GM23338 (cell line): ENCODE measurements around the gene TEKT2. TPM values are rescaled to one million over a fixed set of nuclear protein-coding genes. Genes with fewer than 3 reads are reported as not detected.

Source experiments
- ATAC-seq: fragments of 200-7000 bp; cut with Tn5 transposase; 3 replicates; pipeline ENCODE4 v1.9.1; 2020
- DNase-seq: peaks from one replicate; pipeline ENCODE4 v3.0.0-alpha.2; 2015; ENCODE audit warnings: low spot score
- H2AFZ ChIP-seq: fragments of 200-600 bp; sonication (generic); 2 replicates; pipeline ENCODE4 v1.8.0; 2016; ENCODE audit warnings: antibody characterized with exemption, mild to moderate bottlenecking, moderate library complexity
- H3F3A ChIP-seq: fragments of 200-600 bp; sonication (generic); replicated peaks from 2 replicates; pipeline ENCODE4 v1.8.0; 2017; ENCODE audit warnings: antibody characterized with exemption, mixed run types, low read depth
- H3K27ac ChIP-seq: fragments of 200-600 bp; sonication (generic); 2 replicates; pipeline ENCODE4 v1.6.1; 2016; ENCODE audit warnings: low read depth
- H3K27me3 ChIP-seq: fragments of 200-600 bp; sonication (generic); 2 replicates; pipeline ENCODE4 v1.8.0; 2016; ENCODE audit warnings: mild to moderate bottlenecking, mixed run types, moderate library complexity; ENCODE audit not compliant: insufficient read depth
- H3K36me3 ChIP-seq: fragments of 200-600 bp; sonication (generic); 2 replicates; pipeline ENCODE4 v1.8.0; 2016; ENCODE audit warnings: mild to moderate bottlenecking; ENCODE audit not compliant: insufficient read depth
- H3K4me1 ChIP-seq: fragments of 200-600 bp; sonication (generic); 2 replicates; pipeline ENCODE4 v1.8.0; 2016; ENCODE audit warnings: mild to moderate bottlenecking, moderate library complexity; ENCODE audit not compliant: insufficient read depth
- H3K4me2 ChIP-seq: fragments of 200-600 bp; sonication (generic); 2 replicates; pipeline ENCODE4 v1.7.1; 2017; ENCODE audit warnings: mixed run types
- H3K4me3 ChIP-seq: fragments of 200-600 bp; sonication (generic); 2 replicates; pipeline ENCODE4 v1.6.1; 2016; ENCODE audit warnings: mixed run types
- H3K79me2 ChIP-seq: fragments of 200-600 bp; sonication (generic); replicated peaks from 2 replicates; pipeline ENCODE4 v1.8.0; 2017; ENCODE audit warnings: mild to moderate bottlenecking; ENCODE audit not compliant: insufficient read depth
- H3K9me2 ChIP-seq: fragments of 200-600 bp; sonication (generic); 2 replicates; pipeline ENCODE4 v1.8.0; 2017; ENCODE audit not compliant: insufficient read depth
- H4K20me1 ChIP-seq: fragments of 200-600 bp; sonication (generic); replicated peaks from 2 replicates; pipeline ENCODE4 v1.8.0; 2017; ENCODE audit warnings: mild to moderate bottlenecking; ENCODE audit not compliant: insufficient read depth
- H3K27ac Mint-ChIP-seq: 2 replicates; pipeline ENCODE4 v1.8.0; 2020; ENCODE audit warnings: inconsistent platforms, mild to moderate bottlenecking, moderate library complexity, mixed read lengths
- H3K27me3 Mint-ChIP-seq: 3 replicates; pipeline ENCODE4 v1.8.0; 2022; ENCODE audit warnings: low read depth, mild to moderate bottlenecking, moderate library complexity, mixed read lengths, inconsistent platforms; ENCODE audit not compliant: insufficient read depth, poor library complexity
- H3K36me3 Mint-ChIP-seq: 3 replicates; pipeline ENCODE4 v1.8.0; 2021; ENCODE audit warnings: low read depth, mild to moderate bottlenecking, inconsistent platforms, moderate library complexity, mixed read lengths
- H3K4me1 Mint-ChIP-seq: 3 replicates; pipeline ENCODE4 v1.8.0; 2020; ENCODE audit warnings: mild to moderate bottlenecking, inconsistent platforms, mixed read lengths
- H3K4me3 Mint-ChIP-seq: 3 replicates; pipeline ENCODE4 v1.8.0; 2021; ENCODE audit warnings: moderate library complexity, mild to moderate bottlenecking, inconsistent platforms, mixed read lengths
- H3K9me3 Mint-ChIP-seq: 3 replicates; pipeline ENCODE4 v1.8.0; 2020; ENCODE audit warnings: moderate library complexity, mild to moderate bottlenecking, inconsistent platforms, mixed read lengths
- CREB1 ChIP-seq: fragments of 250-450 bp; sonication (Bioruptor Pico); IDR thresholded peaks from 2 replicates; pipeline ENCODE4 v1.5.0; 2020; ENCODE audit warnings: low read depth, mild to moderate bottlenecking, moderate library complexity
- EZH2phosphoT487 ChIP-seq: fragments of 200-600 bp; sonication (generic); IDR thresholded peaks from one replicate; pipeline ENCODE4 v1.8.1; 2018; ENCODE audit warnings: antibody characterized with exemption; ENCODE audit not compliant: unreplicated experiment
- JUNB ChIP-seq: IDR thresholded peaks from one replicate; pipeline ENCODE4 v1.6.1; 2016; ENCODE audit warnings: antibody characterized with exemption; ENCODE audit not compliant: unreplicated experiment
- REST ChIP-seq: IDR thresholded peaks from one replicate; pipeline ENCODE4 v1.6.1; 2018; ENCODE audit warnings: antibody characterized with exemption; ENCODE audit not compliant: unreplicated experiment
- ZNF462 ChIP-seq: fragments of 250-450 bp; sonication (Bioruptor Pico); IDR thresholded peaks from 2 replicates; pipeline ENCODE4 v1.5.0; 2020; ENCODE audit warnings: mild to moderate bottlenecking, moderate library complexity
- polyA plus RNA-seq: library from polyadenylated mRNA; unstranded; fragments of >200 nt; fragmentation: Nextera tagmentation; extraction: Ambion mirVana; gene quantifications from 2 replicates; pipeline ENCODE4 v1.2.1, GENCODE V29; 2016
- total RNA-seq: library from RNA; depleted of rRNA; stranded (reverse); fragments of >200 nt; shearing (Covaris generic); gene quantifications from 2 replicates; pipeline ENCODE4 v1.2.3, GENCODE V29; 2014

The TEKT2 gene
- total and polyA plus RNA-seq, 2 experiments from 2014 or later = 0.36 to 0.94 TPM

GRCh38 chr1:36115200-36115669, 31.3 kb downstream of the TEKT2 start:
- Mint-ChIP-seq H3K27ac (no peak overlapping the region), H3K9me3 (no peaks in the 10 kb centered on the region), H3K4me1 (peaks cover 6% of the 10 kb centered on the region), H3K4me3 (no peak overlapping the region), H3K27me3 (peaks cover 4% of the 10 kb centered on the region), H3K36me3 (no peaks in the 10 kb centered on the region; the same call in 2 of the 3 replicates)
- H2AFZ ChIP-seq = no peak overlapping the region; the same call in 1 of the 2 replicates
- no peaks in the 10 kb centered on the region for H3K9me2 ChIP-seq
- DNase-seq = no peak
- H3K4me3 ChIP-seq = no peak overlapping the region
- H3K36me3 ChIP-seq = no peaks in the 10 kb centered on the region
- ATAC-seq = peak; percentile 17
- no peaks in the 10 kb centered on the region for H3K79me2 ChIP-seq
- no peak overlapping the region for H3K4me2 ChIP-seq
- H3K27ac ChIP-seq = no peak overlapping the region
- TF ChIP-seq EZH2phosphoT487 = no peak
- TF ChIP-seq CREB1 (CRISPR knock-in tag) = no peak
- no peak for TF ChIP-seq REST
- TF ChIP-seq JUNB = no peak
- TF ChIP-seq ZNF462 (CRISPR knock-in tag) = no peak
- no peaks in the 10 kb centered on the region for H3K4me1 ChIP-seq
- H3K27me3 ChIP-seq = no peaks in the 10 kb centered on the region
- H3F3A ChIP-seq = no peaks in the 10 kb centered on the region
- no peaks in the 10 kb centered on the region for H4K20me1 ChIP-seq
